ENCODE results near the gene KIAA0586.

DNA sequence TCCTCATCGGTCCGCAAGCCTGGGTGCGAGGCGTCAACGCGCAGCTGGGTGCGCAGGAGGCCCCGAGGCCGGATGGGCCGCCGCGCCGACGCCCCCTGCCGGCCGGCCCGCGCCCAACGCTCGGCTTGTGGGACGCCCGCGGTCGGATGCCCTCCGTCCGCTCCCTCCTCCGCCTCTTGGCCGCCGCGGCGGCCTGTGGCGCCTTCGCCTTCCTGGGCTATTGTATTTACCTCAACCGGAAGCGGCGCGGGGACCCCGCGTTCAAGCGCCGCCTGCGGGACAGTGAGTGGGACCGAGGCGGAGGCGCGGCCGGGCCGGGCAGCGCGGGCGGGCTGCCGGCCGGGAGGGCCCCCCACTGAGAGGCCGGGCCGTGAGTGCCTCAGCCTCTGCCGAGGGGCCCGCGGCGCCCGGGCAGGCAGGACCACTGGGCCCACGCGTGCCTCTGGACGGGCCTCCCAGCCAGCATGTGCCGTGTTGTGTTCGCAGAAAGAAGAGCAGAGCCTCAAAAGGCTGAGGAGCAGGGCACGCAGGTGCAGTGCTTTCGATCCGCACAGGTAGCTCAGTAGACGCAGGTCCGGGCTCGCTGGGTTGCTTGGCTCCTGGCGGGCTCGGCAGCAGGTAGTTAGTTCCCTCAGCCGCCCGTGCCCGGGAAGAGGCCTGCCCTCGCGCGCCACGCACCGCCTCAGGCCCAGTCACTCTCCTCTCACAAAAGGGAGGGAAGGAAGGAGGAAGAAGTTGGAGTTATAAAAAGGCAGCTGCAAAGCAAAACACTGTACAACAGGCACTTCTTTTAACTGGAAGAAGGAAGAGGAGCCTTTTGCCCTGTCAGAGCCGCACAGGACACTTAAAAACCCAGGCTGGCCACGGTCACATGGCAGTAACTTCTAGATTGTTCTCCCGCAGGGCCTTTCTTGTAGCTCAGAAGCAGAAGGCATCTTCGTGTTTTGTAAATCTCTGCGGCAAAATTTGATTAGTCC is 31.4 kb upstream of the KIAA0586 start, which contains the start of gene TOMM20L:
- TF ChIP-seq POLR2A (IDR thresholded peaks at IDR 0.05): no peak
- TF ChIP-seq, protein P1, sequence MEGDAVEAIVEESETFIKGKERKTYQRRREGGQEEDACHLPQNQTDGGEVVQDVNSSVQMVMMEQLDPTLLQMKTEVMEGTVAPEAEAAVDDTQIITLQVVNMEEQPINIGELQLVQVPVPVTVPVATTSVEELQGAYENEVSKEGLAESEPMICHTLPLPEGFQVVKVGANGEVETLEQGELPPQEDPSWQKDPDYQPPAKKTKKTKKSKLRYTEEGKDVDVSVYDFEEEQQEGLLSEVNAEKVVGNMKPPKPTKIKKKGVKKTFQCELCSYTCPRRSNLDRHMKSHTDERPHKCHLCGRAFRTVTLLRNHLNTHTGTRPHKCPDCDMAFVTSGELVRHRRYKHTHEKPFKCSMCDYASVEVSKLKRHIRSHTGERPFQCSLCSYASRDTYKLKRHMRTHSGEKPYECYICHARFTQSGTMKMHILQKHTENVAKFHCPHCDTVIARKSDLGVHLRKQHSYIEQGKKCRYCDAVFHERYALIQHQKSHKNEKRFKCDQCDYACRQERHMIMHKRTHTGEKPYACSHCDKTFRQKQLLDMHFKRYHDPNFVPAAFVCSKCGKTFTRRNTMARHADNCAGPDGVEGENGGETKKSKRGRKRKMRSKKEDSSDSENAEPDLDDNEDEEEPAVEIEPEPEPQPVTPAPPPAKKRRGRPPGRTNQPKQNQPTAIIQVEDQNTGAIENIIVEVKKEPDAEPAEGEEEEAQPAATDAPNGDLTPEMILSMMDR (IDR thresholded peaks at IDR 0.05): peak in 4 of 7 experiments; percentile 58 to 94 (median 90)
- TF ChIP-seq EP300 (IDR thresholded peaks at IDR 0.05): no peak
